Tibial artery (tissue), 4 donors: Measurements from ENCODE around the gene DNAJB13.

Experiments
- DNase-seq, 2 donors: peaks; one replicate each; pipeline ENCODE4 v3.0.0-alpha.2; 2019
- H3K27ac ChIP-seq, 2 donors: fragments of 200-600 bp; sonication (generic) in 1 of 2; 1 replicate in 1 of 2; 2 replicates in 1 of 2; pipeline ENCODE4 v1.5.1; 2018 to 2019; ENCODE audit warnings: mild to moderate bottlenecking in 1 of 2
- H3K27me3 ChIP-seq, 2 donors: fragments of 200-600 bp; sonication (generic) in 1 of 2; one replicate each; pipeline versions ENCODE4 v1.5.1 to v1.6.0; 2016 to 2019
- H3K36me3 ChIP-seq, 3 donors: fragments of 200-600 bp; sonication (generic) in 2 of 3; one replicate each; pipeline ENCODE4 v1.5.1; 2016 to 2019; ENCODE audit warnings: mild to moderate bottlenecking in 2 of 3
- H3K4me1 ChIP-seq, 4 donors: fragments of 200-600 bp; sonication (generic) in 2 of 4; 1 replicate in 3 of 4; 2 replicates in 1 of 4; pipeline ENCODE4 v1.5.1; 2016 to 2019
- H3K4me3 ChIP-seq, 2 donors: fragments of 200-600 bp; sonication (generic) in 1 of 2; 1 replicate in 1 of 2; 2 replicates in 1 of 2; pipeline ENCODE4 v1.5.1; 2018 to 2019; ENCODE audit warnings: mild to moderate bottlenecking in 2 of 2
- H3K9me3 ChIP-seq, 3 donors: fragments of 200-600 bp; sonication (generic) in 1 of 3; one replicate each; pipeline ENCODE4 v1.5.1; 2016 to 2019
- CTCF ChIP-seq, 2 experiments: fragments of 200-600 bp in 1 of 2; fragments of 450-650 bp in 1 of 2; IDR thresholded peaks; one replicate each; pipeline ENCODE4 v1.5.1; 2017 to 2019; ENCODE audit warnings: antibody characterized with exemption in 2 of 2, mild to moderate bottlenecking in 1 of 2, moderate library complexity in 1 of 2
- intact Hi-C: fragments of 100-400 bp; cut with DNase I; formaldehyde crosslinking; loops from one replicate; pipeline ENCODE4 v1.15.0; 2023; ENCODE audit warnings: low total_unique reads

Gene DNAJB13

GRCh38 chr11:74001822-74002286, 51.0 kb downstream of the DNAJB13 start:
- no peak for TF ChIP-seq CTCF (IDR thresholded peaks at IDR 0.05)

GRCh38 chr11:74002832-74003231, 52.0 kb downstream of the DNAJB13 start:
- TF ChIP-seq CTCF (IDR thresholded peaks at IDR 0.05): no peak
- intact Hi-C loops: no loop called here
- DNase-seq: no peak
- Histone ChIP-seq H3K4me1 (no peaks in the 10 kb centered on the region), H3K27ac (no peak overlapping the region), H3K4me3 (no peak overlapping the region), H3K36me3 (peaks cover 14 to 43% (median 15%) of the 10 kb centered on the region in 3 donors), H3K27me3 (no peaks in the 10 kb centered on the region), H3K9me3 (no peaks in the 10 kb centered on the region)

More at GRCh38 chr11:74001822-74002286, 51.0 kb downstream of the DNAJB13 start:
- intact Hi-C loops: no loop called here
- DNase-seq: peak in 1 of 2 donors; percentile 33
- no peaks in the 10 kb centered on the region for H3K9me3 ChIP-seq
- no peak overlapping the region for H3K27ac ChIP-seq
- peaks cover 14 to 43% (median 15%) of the 10 kb centered on the region in 3 donors for H3K36me3 ChIP-seq
- H3K27me3 ChIP-seq: no peaks in the 10 kb centered on the region
- no peak overlapping the region for H3K4me3 ChIP-seq
- H3K4me1 ChIP-seq: no peaks in the 10 kb centered on the region

- H3K36me3 ChIP-seq: peaks cover 14 to 50% (median 15%) of the 10 kb centered on the region in 3 donors
Observed at GRCh38 chr11:74004046-74004695, 53.3 kb downstream of the DNAJB13 start.

GRCh38 chr11:74004759-74005615, 54.2 kb downstream of the DNAJB13 start:
- peak in 1 of 2 donors; percentile 20 for DNase-seq
- intact Hi-C loops: no loop called here
- Histone ChIP-seq H3K27ac (no peak overlapping the region), H3K36me3 (peaks cover 14 to 50% (median 15%) of the 10 kb centered on the region in 3 donors), H3K4me1 (no peaks in the 10 kb centered on the region), H3K4me3 (no peak overlapping the region), H3K9me3 (no peaks in the 10 kb centered on the region), H3K27me3 (no peaks in the 10 kb centered on the region)
- TF ChIP-seq CTCF (IDR thresholded peaks at IDR 0.05): no peak

More at GRCh38 chr11:74004046-74004695, 53.3 kb downstream of the DNAJB13 start:
- intact Hi-C loops: no loop called here
- Histone ChIP-seq H3K4me3 (no peak overlapping the region), H3K27ac (no peak overlapping the region), H3K4me1 (no peaks in the 10 kb centered on the region), H3K9me3 (no peaks in the 10 kb centered on the region), H3K27me3 (no peaks in the 10 kb centered on the region)
- no peak for TF ChIP-seq CTCF (IDR thresholded peaks at IDR 0.05)
- DNase-seq: no peak

GRCh38 chr11:74005721-74006517, 55.1 kb downstream of the DNAJB13 start:
- DNase-seq: no peak
- H3K4me3 ChIP-seq: no peak overlapping the region
- intact Hi-C loops: no loop called here
- H3K36me3 ChIP-seq: peaks cover 14 to 50% (median 15%) of the 10 kb centered on the region in 3 donors
- H3K27me3 ChIP-seq: no peaks in the 10 kb centered on the region
- H3K4me1 ChIP-seq: no peaks in the 10 kb centered on the region
- no peaks in the 10 kb centered on the region for H3K9me3 ChIP-seq
- TF ChIP-seq CTCF (IDR thresholded peaks at IDR 0.05): no peak
- H3K27ac ChIP-seq: no peak overlapping the region
